ENCODE measurements around the gene KLHL28. TPM values are rescaled to one million over a fixed set of nuclear protein-coding genes. Genes with fewer than 3 reads are reported as not detected.

KLHL28 gene
- total and polyA plus RNA-seq, 8 donors, result 1.5 to 9.2 (median 5.8) TPM

DNA sequence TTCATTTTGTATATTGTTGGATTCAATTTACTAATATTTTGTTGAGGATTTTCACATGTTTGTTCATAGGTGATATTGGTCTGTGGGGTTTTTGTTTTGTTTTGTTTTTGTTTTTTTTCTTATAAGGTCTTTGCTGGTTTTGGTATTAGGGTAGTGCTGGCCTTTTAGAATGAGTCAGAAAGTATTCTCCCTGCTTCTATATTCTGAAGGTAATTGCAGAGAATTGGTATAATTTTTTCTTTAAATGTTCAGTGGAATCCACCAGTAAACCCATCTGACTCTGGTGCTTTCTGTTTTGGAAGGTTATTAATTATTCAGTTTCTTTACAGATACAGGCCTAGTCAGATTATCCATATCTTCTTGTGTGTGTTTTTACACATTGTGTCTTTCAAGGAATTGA, 9.2 kb upstream of the KLHL28 start:
- no peaks in the 10 kb centered on the region for H3K27me3 ChIP-seq
- no peak overlapping the region for H3K4me3 ChIP-seq
- TF ChIP-seq, protein P1, sequence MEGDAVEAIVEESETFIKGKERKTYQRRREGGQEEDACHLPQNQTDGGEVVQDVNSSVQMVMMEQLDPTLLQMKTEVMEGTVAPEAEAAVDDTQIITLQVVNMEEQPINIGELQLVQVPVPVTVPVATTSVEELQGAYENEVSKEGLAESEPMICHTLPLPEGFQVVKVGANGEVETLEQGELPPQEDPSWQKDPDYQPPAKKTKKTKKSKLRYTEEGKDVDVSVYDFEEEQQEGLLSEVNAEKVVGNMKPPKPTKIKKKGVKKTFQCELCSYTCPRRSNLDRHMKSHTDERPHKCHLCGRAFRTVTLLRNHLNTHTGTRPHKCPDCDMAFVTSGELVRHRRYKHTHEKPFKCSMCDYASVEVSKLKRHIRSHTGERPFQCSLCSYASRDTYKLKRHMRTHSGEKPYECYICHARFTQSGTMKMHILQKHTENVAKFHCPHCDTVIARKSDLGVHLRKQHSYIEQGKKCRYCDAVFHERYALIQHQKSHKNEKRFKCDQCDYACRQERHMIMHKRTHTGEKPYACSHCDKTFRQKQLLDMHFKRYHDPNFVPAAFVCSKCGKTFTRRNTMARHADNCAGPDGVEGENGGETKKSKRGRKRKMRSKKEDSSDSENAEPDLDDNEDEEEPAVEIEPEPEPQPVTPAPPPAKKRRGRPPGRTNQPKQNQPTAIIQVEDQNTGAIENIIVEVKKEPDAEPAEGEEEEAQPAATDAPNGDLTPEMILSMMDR (IDR thresholded peaks at IDR 0.05), result no peak
- peaks cover 3 to 18% (median 14%) of the 10 kb centered on the region in 3 donors for H3K4me1 ChIP-seq
- H3K36me3 ChIP-seq, result no peaks in the 10 kb centered on the region
- intact Hi-C loops (cut with DNase I), result no loop called here
- DNase-seq, result no peak
- no peak for ATAC-seq
- H3K27ac ChIP-seq, result no peak overlapping the region
- H3K9me3 ChIP-seq, result no peaks in the 10 kb centered on the region
- FAIRE-seq, result no peak

DNA sequence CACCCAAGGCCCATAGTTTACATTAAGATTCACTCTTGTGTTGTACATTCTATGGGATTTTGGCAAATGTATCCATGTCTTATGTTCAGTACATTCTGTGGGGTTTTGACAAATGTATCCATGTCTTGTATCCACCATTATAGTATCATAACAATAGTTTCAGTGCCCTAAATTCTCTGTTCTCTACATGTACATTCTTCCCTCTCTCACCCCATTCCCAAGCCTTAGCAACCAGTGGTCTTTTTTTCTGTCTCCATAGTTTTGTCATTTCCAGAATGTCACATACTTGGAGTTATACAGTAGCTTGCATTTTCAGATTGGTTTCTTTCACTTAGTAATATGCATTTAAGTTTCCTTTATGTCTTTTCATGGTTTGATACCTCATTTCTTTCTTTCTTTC, 7.0 kb upstream of the KLHL28 start:
- Histone ChIP-seq H3K9me3 (no peaks in the 10 kb centered on the region), H3K4me3 (no peak overlapping the region), H3K36me3 (no peaks in the 10 kb centered on the region), H3K4me1 (peaks cover 3 to 18% (median 14%) of the 10 kb centered on the region in 3 donors), H3K27me3 (no peaks in the 10 kb centered on the region), H3K27ac (no peak overlapping the region)
- no peak for ATAC-seq
- intact Hi-C loops (cut with DNase I), result no loop called here
- TF ChIP-seq, protein P1 (IDR thresholded peaks at IDR 0.05), result no peak
- DNase-seq, result no peak
- no peak for FAIRE-seq

DNA sequence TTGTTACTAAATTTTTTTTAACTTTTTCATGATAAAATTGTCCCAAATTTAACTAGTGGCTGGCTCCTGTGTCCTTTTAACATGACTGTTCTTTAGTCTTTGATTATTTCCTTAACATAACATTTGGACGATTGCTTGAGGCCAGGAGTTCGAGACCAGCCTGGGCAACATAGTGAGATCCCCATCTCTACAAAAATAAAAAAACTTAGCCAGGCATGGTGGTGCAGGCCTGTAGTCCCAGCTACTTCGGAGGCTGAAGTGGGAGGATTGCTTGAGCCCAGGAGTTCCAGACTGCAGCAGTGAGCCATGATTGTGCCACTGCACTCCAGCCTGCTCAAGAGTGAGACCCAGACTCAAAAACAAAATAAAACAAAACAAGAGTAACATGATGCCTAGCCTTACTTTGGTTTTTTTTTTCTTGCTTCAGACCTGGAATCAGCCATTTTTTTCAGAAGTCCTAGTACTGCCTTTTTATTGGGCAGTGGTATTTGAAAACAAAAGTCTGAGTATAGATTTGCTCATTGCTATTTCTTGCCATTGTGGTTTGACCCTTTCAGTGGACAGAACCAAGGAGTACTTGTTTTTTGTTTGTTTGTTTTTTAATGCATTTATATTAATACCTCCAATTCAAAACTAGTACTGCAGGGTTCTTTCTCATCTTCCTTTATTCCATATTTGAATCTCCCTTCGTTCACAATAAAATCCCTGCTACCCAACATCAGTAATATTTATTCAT, 5.0 kb upstream of the KLHL28 start:
- peak overlapping the region in 2 of 4 donors; percentile 73 to 83 for H3K4me3 ChIP-seq
- 66 to 77% methylated on average over 4 of the region's 4 CpGs for WGBS, 2 donors
- H3K27me3 ChIP-seq, result no peaks in the 10 kb centered on the region
- TF ChIP-seq, protein P1 (IDR thresholded peaks at IDR 0.05), result no peak
- no peak for FAIRE-seq
- no peak overlapping the region for H3K27ac ChIP-seq
- no peak for DNase-seq
- ATAC-seq, result no peak
- H3K4me1 ChIP-seq, result peaks cover 3 to 18% (median 14%) of the 10 kb centered on the region in 3 donors
- H3K9me3 ChIP-seq, result no peaks in the 10 kb centered on the region
- no peaks in the 10 kb centered on the region for H3K36me3 ChIP-seq
- intact Hi-C loops (cut with DNase I), result no loop called here

DNA sequence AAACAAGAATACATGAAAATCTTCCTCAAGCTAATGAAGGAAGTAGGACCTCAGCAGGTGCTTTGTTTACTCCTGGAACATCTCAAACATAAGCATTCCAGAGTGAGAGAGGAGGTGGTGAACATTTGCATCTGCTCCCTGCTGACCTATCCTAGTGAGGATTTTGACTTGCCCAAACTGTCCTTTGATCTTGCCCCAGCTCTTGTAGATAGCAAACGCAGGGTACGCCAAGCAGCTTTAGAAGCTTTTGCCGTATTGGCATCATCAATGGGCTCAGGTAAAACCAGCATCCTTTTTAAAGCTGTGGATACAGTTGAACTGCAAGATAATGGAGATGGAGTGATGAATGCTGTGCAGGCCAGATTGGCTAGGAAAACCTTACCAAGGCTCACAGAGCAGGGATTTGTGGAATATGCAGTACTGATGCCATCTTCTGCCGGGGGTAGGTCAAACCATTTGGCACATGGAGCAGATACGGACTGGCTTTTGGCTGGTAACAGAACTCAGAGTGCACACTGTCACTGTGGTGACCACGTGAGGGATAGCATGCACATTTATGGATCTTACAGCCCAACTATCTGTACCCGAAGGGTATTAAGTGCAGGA, 2.1 kb upstream of the KLHL28 start:
- peaks cover 15 to 35% (median 32%) of the 10 kb centered on the region in 3 donors for H3K4me1 ChIP-seq
- ATAC-seq (no peak), DNase-seq (peak in 1 of 6 donors; percentile 14), FAIRE-seq (no peak)
- WGBS, 2 donors, result 7 to 10% methylated on average over 7 of the region's 7 CpGs
- TF ChIP-seq, protein P1 (IDR thresholded peaks at IDR 0.05), result no peak
- H3K27me3 ChIP-seq, result no peaks in the 10 kb centered on the region
- H3K4me3 ChIP-seq, result peak overlapping the region; percentile 3 to 83 (median 70)
- intact Hi-C loops (cut with DNase I), result no loop called here
- no peaks in the 10 kb centered on the region for H3K36me3 ChIP-seq
- no peaks in the 10 kb centered on the region for H3K9me3 ChIP-seq
- H3K27ac ChIP-seq, result no peak overlapping the region

DNA sequence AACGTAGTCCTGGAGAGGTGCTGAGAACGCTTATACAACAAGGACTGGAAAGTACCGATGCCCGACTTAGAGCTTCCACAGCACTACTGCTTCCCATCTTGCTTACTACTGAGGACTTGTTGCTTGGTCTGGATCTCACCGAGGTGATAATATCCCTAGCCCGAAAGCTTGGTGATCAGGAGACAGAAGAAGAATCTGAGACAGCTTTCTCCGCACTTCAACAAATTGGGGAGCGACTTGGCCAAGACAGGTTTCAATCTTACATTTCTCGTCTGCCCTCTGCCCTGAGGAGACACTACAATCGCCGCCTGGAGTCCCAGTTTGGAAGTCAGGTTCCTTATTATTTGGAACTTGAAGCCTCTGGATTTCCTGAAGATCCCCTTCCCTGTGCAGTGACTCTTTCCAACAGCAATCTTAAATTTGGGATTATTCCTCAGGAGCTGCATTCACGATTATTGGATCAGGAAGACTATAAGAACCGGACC, 1.3 kb upstream of the KLHL28 start:
- peaks cover 18 to 43% (median 36%) of the 10 kb centered on the region in 3 donors for H3K4me1 ChIP-seq
- ATAC-seq (no peak), FAIRE-seq (no peak), DNase-seq (no peak)
- H3K27me3 ChIP-seq, result no peaks in the 10 kb centered on the region
- peak overlapping the region in 2 of 4 donors; percentile 78 to 85 for H3K27ac ChIP-seq
- peak overlapping the region; percentile 66 to 94 (median 78) for H3K4me3 ChIP-seq
- H3K36me3 ChIP-seq, result no peaks in the 10 kb centered on the region
- 4% methylated on average over 13 of the region's 13 CpGs for WGBS, 2 donors
- H3K9me3 ChIP-seq, result no peaks in the 10 kb centered on the region
- intact Hi-C loops (cut with DNase I), result no loop called here
- TF ChIP-seq, protein P1 (IDR thresholded peaks at IDR 0.05), result no peak
